HEK293 (cell line): ENCODE data around the gene RSPO1.

Experiments
- CTCF ChIA-PET: fragments of 350-600 bp; formaldehyde crosslinking; extraction: SDS; loops from one replicate; lab custom pipeline; 2021; ENCODE audit warnings: antibody characterized with exemption; lab: Yijun Ruan, JAX
- POLR2A ChIA-PET: fragments of 300-600 bp; formaldehyde crosslinking; extraction: SDS; loops from one replicate; lab custom pipeline; 2020; ENCODE audit warnings: antibody characterized with exemption, inconsistent platforms; lab: Yijun Ruan, JAX
- H3K27ac ChIP-seq: fragments of 200-500 bp; sonication (Bioruptor generic); 2 replicates; pipeline ENCODE4 v1.5.1; 2014; ENCODE audit warnings: low read depth, low read length, control low read depth, inconsistent platforms; ENCODE audit errors: extremely low read depth
- H3K36me3 ChIP-seq, 2 experiments: fragments of 200-500 bp in 1 of 2; sonication (Bioruptor generic) in 1 of 2; 1 replicate in 1 of 2; 2 replicates in 1 of 2; pipeline ENCODE4 v1.5.1; 2014 to 2017; ENCODE audit warnings: inconsistent platforms in 2 of 2, low read length in 2 of 2; ENCODE audit not compliant: control insufficient read depth in 2 of 2, insufficient read depth in 1 of 2
- H3K4me1 ChIP-seq: fragments of 200-500 bp; sonication (Bioruptor generic); 2 replicates; pipeline ENCODE4 v1.5.1; 2014; ENCODE audit warnings: mild to moderate bottlenecking, low read length, inconsistent platforms; ENCODE audit not compliant: control insufficient read depth, insufficient read depth
- H3K4me3 ChIP-seq: 2 replicates; pipeline ENCODE4 v1.5.1; 2011; ENCODE audit warnings: low read depth, mild to moderate bottlenecking, control low read depth, low read length, moderate library complexity
- H3K9me3 ChIP-seq: fragments of 200-500 bp; sonication (Bioruptor generic); 2 replicates; pipeline ENCODE4 v1.5.1; 2014; ENCODE audit warnings: low read depth, low read length, inconsistent platforms; ENCODE audit not compliant: control insufficient read depth, insufficient read depth
- GLI4 ChIP-seq: fragments of 450-650 bp; formaldehyde crosslinking; IDR thresholded peaks from 2 replicates; pipeline ENCODE4 v1.5.1; 2016; ENCODE audit warnings: missing biosample characterization, missing genetic modification characterization
- HOXC10 ChIP-seq: sonication (generic); formaldehyde crosslinking; IDR thresholded peaks from 2 replicates; pipeline ENCODE4 v1.8.1; 2023; ENCODE audit warnings: mild to moderate bottlenecking, missing genetic modification reagents
- KLF10 ChIP-seq: fragments of 450-650 bp; IDR thresholded peaks from 2 replicates; pipeline ENCODE4 v1.5.1; 2018; ENCODE audit warnings: missing biosample characterization, mild to moderate bottlenecking, missing genetic modification characterization
- KLF16 ChIP-seq: fragments of 450-650 bp; formaldehyde crosslinking; IDR thresholded peaks from 2 replicates; pipeline ENCODE4 v1.5.1; 2017; ENCODE audit warnings: missing biosample characterization, missing genetic modification characterization
- KLF7 ChIP-seq: fragments of 450-650 bp; formaldehyde crosslinking; IDR thresholded peaks from 2 replicates; pipeline ENCODE4 v1.5.1; 2016; ENCODE audit warnings: missing biosample characterization, missing genetic modification characterization, borderline replicate concordance
- MEIS1 ChIP-seq: sonication (generic); formaldehyde crosslinking; IDR thresholded peaks from 2 replicates; pipeline ENCODE4 v1.8.1; 2022; ENCODE audit warnings: missing genetic modification reagents, mild to moderate bottlenecking, borderline replicate concordance
- SALL2 ChIP-seq: fragments of 450-650 bp; formaldehyde crosslinking; IDR thresholded peaks from 2 replicates; pipeline ENCODE4 v1.5.0; 2017; ENCODE audit warnings: missing biosample characterization, mild to moderate bottlenecking, missing genetic modification characterization, borderline replicate concordance
- SCRT2 ChIP-seq: fragments of 450-650 bp; formaldehyde crosslinking; IDR thresholded peaks from 2 replicates; pipeline ENCODE4 v1.5.1; 2016; ENCODE audit warnings: missing biosample characterization, missing genetic modification characterization
- TCF7L2 ChIP-seq: IDR thresholded peaks from 2 replicates; pipeline ENCODE4 v1.6.1; 2011; ENCODE audit warnings: low read depth, mild to moderate bottlenecking, inconsistent platforms, low read length, moderate library complexity, borderline replicate concordance
- ZFP41 ChIP-seq: fragments of 450-650 bp; formaldehyde crosslinking; IDR thresholded peaks from 2 replicates; pipeline ENCODE4 v1.5.1; 2016; ENCODE audit warnings: missing biosample characterization, missing genetic modification characterization, borderline replicate concordance
- ZIC2 ChIP-seq: fragments of 450-650 bp; formaldehyde crosslinking; IDR thresholded peaks from 2 replicates; pipeline ENCODE4 v1.5.1; 2016; ENCODE audit warnings: missing biosample characterization, missing genetic modification characterization
- ZNF10 ChIP-seq: fragments of 450-650 bp; formaldehyde crosslinking; IDR thresholded peaks from 2 replicates; pipeline ENCODE4 v1.5.1; 2017; ENCODE audit warnings: missing biosample characterization, missing genetic modification characterization
- ZNF121 ChIP-seq: fragments of 450-650 bp; formaldehyde crosslinking; IDR thresholded peaks from 2 replicates; pipeline ENCODE4 v1.5.1; 2016; ENCODE audit warnings: missing biosample characterization, missing genetic modification characterization
- ZNF140 ChIP-seq: fragments of 450-650 bp; formaldehyde crosslinking; IDR thresholded peaks from 2 replicates; pipeline ENCODE4 v1.5.1; 2016; ENCODE audit warnings: missing biosample characterization, missing genetic modification characterization
- ZNF155 ChIP-seq: fragments of 450-650 bp; formaldehyde crosslinking; IDR thresholded peaks from 2 replicates; pipeline ENCODE4 v1.5.1; 2016; ENCODE audit warnings: missing biosample characterization, missing genetic modification characterization
- ZNF239 ChIP-seq: fragments of 450-650 bp; formaldehyde crosslinking; IDR thresholded peaks from 2 replicates; pipeline ENCODE4 v1.5.1; 2016; ENCODE audit warnings: missing biosample characterization, missing genetic modification characterization
- ZNF248 ChIP-seq: fragments of 450-650 bp; formaldehyde crosslinking; IDR thresholded peaks from 2 replicates; pipeline ENCODE4 v1.5.1; 2017; ENCODE audit warnings: missing biosample characterization, missing genetic modification characterization
- ZNF394 ChIP-seq: fragments of 450-650 bp; formaldehyde crosslinking; IDR thresholded peaks from 2 replicates; pipeline ENCODE4 v1.5.1; 2016; ENCODE audit warnings: missing biosample characterization, missing genetic modification characterization, mild to moderate bottlenecking, moderate library complexity, borderline replicate concordance
- ZNF544 ChIP-seq: fragments of 450-650 bp; formaldehyde crosslinking; IDR thresholded peaks from 2 replicates; pipeline ENCODE4 v1.5.0; 2017; ENCODE audit warnings: missing biosample characterization, missing genetic modification characterization
- ZNF560 ChIP-seq: fragments of 450-650 bp; formaldehyde crosslinking; IDR thresholded peaks from 2 replicates; pipeline ENCODE4 v1.5.1; 2017; ENCODE audit warnings: missing biosample characterization, missing genetic modification characterization, borderline replicate concordance
- ZNF626 ChIP-seq: fragments of 450-650 bp; sonication (Bioruptor Pico); formaldehyde crosslinking; IDR thresholded peaks from 2 replicates; pipeline ENCODE4 v1.5.1; 2018; ENCODE audit warnings: missing biosample characterization, missing genetic modification characterization, inconsistent platforms
- ZNF664 ChIP-seq: fragments of 450-650 bp; formaldehyde crosslinking; IDR thresholded peaks from 2 replicates; pipeline ENCODE4 v1.5.1; 2016; ENCODE audit warnings: missing biosample characterization, missing genetic modification characterization
- ZNF692 ChIP-seq: fragments of 450-650 bp; formaldehyde crosslinking; IDR thresholded peaks from 2 replicates; pipeline ENCODE4 v1.5.1; 2016; ENCODE audit warnings: missing biosample characterization, missing genetic modification characterization
- ZNF701 ChIP-seq: fragments of 450-650 bp; formaldehyde crosslinking; IDR thresholded peaks from 2 replicates; pipeline ENCODE4 v1.5.1; 2016; ENCODE audit warnings: missing biosample characterization, missing genetic modification characterization
- ZNF830 ChIP-seq: fragments of 450-650 bp; IDR thresholded peaks from 2 replicates; pipeline ENCODE4 v1.5.0; 2018; ENCODE audit warnings: missing biosample characterization, missing genetic modification characterization, low read depth, mild to moderate bottlenecking, moderate library complexity
- ZSCAN23 ChIP-seq: fragments of 450-650 bp; formaldehyde crosslinking; IDR thresholded peaks from 2 replicates; pipeline ENCODE4 v1.5.1; 2016; ENCODE audit warnings: missing biosample characterization, missing genetic modification characterization
- ZSCAN30 ChIP-seq: fragments of 450-650 bp; IDR thresholded peaks from 2 replicates; pipeline ENCODE4 v1.5.1; 2018; ENCODE audit warnings: missing biosample characterization, mild to moderate bottlenecking, missing genetic modification characterization, moderate library complexity
- TF ChIP-seq, protein P1 (sequence below): sonication (generic); formaldehyde crosslinking; IDR thresholded peaks from 2 replicates; pipeline ENCODE4 v1.8.1; 2022; ENCODE audit warnings: mild to moderate bottlenecking, moderate library complexity, missing genetic modification reagents
- TF ChIP-seq, protein P2 (sequence below): fragments of 450-650 bp; formaldehyde crosslinking; IDR thresholded peaks from 2 replicates; pipeline ENCODE4 v1.5.1; 2017; ENCODE audit warnings: missing biosample characterization, missing genetic modification characterization

RSPO1 gene

GRCh38 chr1:37612186-37612585, 22.5 kb downstream of the RSPO1 start:
- CTCF ChIA-PET = interaction anchor here (0.6 to 2.2 kb wide), 4 partner anchors 9 to 460 kb away, joined by 3 to 15 read pairs (median 4); no protein-coding TSS in a partner anchor
- no peak for TF ChIP-seq SCRT2 (tag by site-specific recombination)
- no peak for TF ChIP-seq TCF7L2
- no peak for TF ChIP-seq ZNF248 (tag by site-specific recombination)
- no peak for TF ChIP-seq KLF10 (tag by site-specific recombination)
- no peak for TF ChIP-seq ZSCAN23
- TF ChIP-seq ZNF544 (tag by site-specific recombination) = no peak
- no peak for TF ChIP-seq KLF16
- TF ChIP-seq ZNF626 (tag by site-specific recombination) = no peak
- TF ChIP-seq, protein P1, sequence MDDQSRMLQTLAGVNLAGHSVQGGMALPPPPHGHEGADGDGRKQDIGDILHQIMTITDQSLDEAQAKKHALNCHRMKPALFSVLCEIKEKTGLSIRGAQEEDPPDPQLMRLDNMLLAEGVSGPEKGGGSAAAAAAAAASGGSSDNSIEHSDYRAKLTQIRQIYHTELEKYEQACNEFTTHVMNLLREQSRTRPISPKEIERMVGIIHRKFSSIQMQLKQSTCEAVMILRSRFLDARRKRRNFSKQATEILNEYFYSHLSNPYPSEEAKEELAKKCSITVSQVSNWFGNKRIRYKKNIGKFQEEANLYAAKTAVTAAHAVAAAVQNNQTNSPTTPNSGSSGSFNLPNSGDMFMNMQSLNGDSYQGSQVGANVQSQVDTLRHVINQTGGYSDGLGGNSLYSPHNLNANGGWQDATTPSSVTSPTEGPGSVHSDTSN (CRISPR knock-in tag) = no peak
- no peak for TF ChIP-seq GLI4 (tag by site-specific recombination)
- no peak for TF ChIP-seq ZFP41 (tag by site-specific recombination)
- TF ChIP-seq ZNF239 (tag by site-specific recombination) = no peak
- TF ChIP-seq ZNF701 (tag by site-specific recombination) = no peak
- no peak for TF ChIP-seq ZNF10 (tag by site-specific recombination)
- POLR2A ChIA-PET = no interaction called here

GRCh38 chr1:37609994-37610393, 24.7 kb downstream of the RSPO1 start:
- ChIA-PET POLR2A (no interaction called here), CTCF (interaction anchor here (1.1 kb wide), 1 partner anchor 155 kb away, joined by 3 read pairs; no protein-coding TSS in a partner anchor)
- H3K4me1 ChIP-seq = no peaks in the 10 kb centered on the region
- no peaks in the 10 kb centered on the region for H3K9me3 ChIP-seq
- H3K36me3 ChIP-seq = no peaks in the 10 kb centered on the region
- no peak overlapping the region for H3K27ac ChIP-seq
- TF ChIP-seq SALL2 (tag by site-specific recombination) = no peak
- TF ChIP-seq KLF16 = no peak
- no peak for TF ChIP-seq ZNF155 (tag by site-specific recombination)
- TF ChIP-seq ZNF560 (tag by site-specific recombination) = no peak
- TF ChIP-seq HOXC10 = no peak
- TF ChIP-seq MEIS1 (CRISPR knock-in tag) = no peak
- no peak for TF ChIP-seq ZNF830 (tag by site-specific recombination)
- TF ChIP-seq ZNF664 (tag by site-specific recombination) = no peak
- no peak for TF ChIP-seq KLF7 (tag by site-specific recombination)
- no peak for TF ChIP-seq ZNF692
- TF ChIP-seq, protein P2, sequence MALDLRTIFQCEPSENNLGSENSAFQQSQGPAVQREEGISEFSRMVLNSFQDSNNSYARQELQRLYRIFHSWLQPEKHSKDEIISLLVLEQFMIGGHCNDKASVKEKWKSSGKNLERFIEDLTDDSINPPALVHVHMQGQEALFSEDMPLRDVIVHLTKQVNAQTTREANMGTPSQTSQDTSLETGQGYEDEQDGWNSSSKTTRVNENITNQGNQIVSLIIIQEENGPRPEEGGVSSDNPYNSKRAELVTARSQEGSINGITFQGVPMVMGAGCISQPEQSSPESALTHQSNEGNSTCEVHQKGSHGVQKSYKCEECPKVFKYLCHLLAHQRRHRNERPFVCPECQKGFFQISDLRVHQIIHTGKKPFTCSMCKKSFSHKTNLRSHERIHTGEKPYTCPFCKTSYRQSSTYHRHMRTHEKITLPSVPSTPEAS = no peak
- no peak for TF ChIP-seq ZSCAN30 (tag by site-specific recombination)
- TF ChIP-seq ZNF394 (tag by site-specific recombination) = no peak
- no peak for TF ChIP-seq ZNF121 (tag by site-specific recombination)
- TF ChIP-seq ZIC2 (tag by site-specific recombination) = no peak
- TF ChIP-seq ZNF140 (tag by site-specific recombination) = no peak
- H3K4me3 ChIP-seq = no peak overlapping the region

More at GRCh38 chr1:37612186-37612585, 22.5 kb downstream of the RSPO1 start:
- H3K4me3 ChIP-seq = no peak overlapping the region
- H3K4me1 ChIP-seq = no peaks in the 10 kb centered on the region
- H3K27ac ChIP-seq = no peak overlapping the region
- no peaks in the 10 kb centered on the region for H3K36me3 ChIP-seq
- H3K9me3 ChIP-seq = no peaks in the 10 kb centered on the region
